GM21737 (cell line): Measurements from ENCODE around the gene ADGRL1.
"Not testable (repeated sequence)": the region's sequence is repeated elsewhere in the genome, so short reads cannot be mapped to it uniquely, and the experiment has no call there.

Experiments
- ATAC-seq: cut with Tn5 transposase; IDR thresholded peaks from one replicate; pipeline ENCODE4 v1.9.1; 2021; ENCODE audit warnings: mild to moderate bottlenecking, moderate library complexity; ENCODE audit not compliant: unreplicated experiment

Gene ADGRL1

DNA sequence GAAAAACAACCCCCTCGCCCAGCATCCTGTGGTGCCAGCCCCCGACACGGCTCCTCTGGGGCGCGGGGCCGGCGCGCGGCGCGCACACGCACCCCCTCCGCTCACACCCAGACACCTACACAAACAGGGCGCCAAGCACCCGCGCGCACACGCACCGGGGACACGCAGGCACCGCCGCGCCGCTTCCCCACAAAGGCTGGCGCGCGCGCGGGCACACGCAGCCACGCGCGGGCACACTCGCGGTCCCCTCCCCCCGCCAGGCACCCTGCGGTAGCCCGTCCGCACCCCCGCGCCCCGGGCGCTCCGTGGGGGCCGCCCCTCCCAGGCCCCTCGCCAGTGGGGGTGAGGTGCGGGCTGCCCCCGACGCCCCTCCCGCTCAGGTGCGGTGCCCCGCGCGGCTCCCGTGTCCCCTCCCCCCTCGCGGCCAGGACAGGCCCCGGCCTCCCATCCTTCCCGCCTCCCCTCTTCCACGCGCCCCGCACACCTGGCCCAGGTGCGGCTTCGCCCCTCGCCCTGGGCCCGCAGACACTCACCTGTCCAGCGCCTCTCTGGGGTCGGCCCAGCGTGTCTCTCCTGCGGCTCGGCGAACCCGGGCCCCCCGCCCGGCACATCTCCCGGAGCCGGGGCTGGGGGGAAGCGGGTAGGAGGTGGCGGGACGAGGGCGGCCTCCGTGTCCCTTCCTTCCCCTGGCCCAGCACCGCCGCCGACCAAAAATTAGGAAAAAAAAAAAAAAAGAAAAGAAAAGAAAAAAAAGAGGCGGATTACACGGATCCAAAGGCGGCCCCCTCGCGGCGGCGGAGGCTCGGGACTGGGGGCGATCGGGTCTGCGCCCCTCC is at the start of gene ADGRL1:
Gene ADGRL1, minus strand, starts transcription at position 718 of the 836 bp plus-strand sequence. CDS start 22,567 bp downstream, outside the sequence.
- ATAC-seq, result not testable (repeated sequence)

DNA sequence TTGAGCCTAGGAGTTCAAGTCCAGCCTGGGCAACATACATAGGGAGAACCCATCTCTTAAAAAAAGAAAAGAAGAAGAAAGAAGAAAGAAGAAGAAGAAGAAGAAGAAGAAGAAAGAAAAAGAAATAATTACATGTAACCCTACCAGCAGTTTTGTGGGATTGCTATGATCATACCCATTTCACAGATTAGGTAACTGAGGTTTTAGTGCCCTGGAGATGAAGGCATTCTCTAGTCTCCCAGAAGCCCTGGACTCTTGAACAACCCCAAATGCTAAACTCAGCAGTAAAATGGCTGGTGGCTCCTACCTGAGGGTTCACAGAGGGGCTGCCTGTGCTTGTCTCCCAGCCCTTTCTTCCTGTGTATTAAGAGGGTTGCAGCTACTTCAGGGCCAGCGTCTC is 49.3 kb upstream of the ADGRL1 start:
- not testable (repeated sequence) for ATAC-seq

- not testable (repeated sequence) for ATAC-seq
Observed at GRCh38 chr19:14253822-14254599, 48.0 kb upstream of the ADGRL1 start.

DNA sequence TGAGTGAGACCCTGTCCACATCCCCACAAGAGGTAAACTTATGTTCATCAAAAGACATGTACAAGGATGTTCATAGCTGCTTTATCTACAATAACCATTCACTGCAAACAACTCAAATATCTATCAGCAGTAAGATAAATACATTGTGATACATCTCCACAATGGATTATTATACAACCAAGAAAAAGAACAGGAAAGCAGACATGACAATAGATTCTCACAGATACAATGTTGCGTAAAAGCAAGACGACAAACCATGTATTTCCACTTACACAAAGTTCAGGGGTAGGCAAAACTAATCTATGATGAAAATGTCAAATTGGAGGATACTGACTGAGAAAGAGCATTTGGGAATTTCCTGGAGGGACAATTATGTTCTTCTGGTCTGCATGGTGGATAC is 46.2 kb upstream of the ADGRL1 start:
- ATAC-seq, result not testable (repeated sequence)

GRCh38 chr19:14250870-14251269 is 44.9 kb upstream of the ADGRL1 start:
- no peak for ATAC-seq

GRCh38 chr19:14250315-14250714 is 44.3 kb upstream of the ADGRL1 start:
- not testable (repeated sequence) for ATAC-seq

DNA sequence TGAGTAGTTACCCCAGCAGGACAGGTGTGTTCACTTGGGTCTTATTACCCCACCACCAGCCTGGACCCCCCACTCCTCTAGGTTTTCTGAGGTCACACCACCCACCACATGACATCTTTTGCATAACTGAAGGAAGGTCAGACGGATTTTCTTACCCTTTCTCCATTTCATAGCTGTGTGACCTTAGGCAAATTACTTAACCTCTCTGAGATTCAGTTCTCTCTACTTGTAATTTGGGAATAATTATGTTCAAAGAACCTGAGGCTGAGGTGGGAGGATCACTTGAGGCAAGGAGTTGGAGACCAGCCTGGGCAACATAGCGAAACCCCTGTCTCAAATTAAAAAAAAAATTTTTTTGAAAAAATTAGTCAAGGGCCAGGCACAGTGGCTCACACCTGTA is 43.9 kb upstream of the ADGRL1 start:
- ATAC-seq, result not testable (repeated sequence)

- not testable (repeated sequence) for ATAC-seq
Observed at GRCh38 chr19:14249012-14249754, 43.2 kb upstream of the ADGRL1 start.

DNA sequence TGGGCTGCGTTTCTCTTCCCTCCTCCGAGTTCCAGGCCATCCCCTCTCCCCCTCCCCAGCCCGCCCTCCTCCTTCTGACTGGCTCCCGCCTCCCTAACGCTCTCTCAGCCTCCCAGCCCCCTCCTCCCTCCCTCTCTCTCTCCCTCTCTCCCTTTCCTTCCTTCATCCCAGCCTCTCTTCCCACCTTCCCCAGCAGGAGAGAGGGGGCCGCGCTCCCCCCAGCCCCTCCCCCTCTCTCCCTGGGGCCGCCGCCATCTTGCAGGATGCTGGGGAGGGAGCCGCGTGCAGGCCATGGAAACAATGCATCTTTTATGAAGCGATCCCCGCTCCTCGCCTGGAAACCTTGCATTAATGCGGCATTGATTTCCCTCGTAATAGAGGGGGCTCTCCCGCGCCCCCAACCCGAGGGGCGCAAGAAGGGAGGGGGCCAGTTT is 42.6 kb upstream of the ADGRL1 start:
- no peak for ATAC-seq

- ATAC-seq, result not testable (repeated sequence)
Observed at GRCh38 chr19:14247548-14248471, 41.8 kb upstream of the ADGRL1 start.

DNA sequence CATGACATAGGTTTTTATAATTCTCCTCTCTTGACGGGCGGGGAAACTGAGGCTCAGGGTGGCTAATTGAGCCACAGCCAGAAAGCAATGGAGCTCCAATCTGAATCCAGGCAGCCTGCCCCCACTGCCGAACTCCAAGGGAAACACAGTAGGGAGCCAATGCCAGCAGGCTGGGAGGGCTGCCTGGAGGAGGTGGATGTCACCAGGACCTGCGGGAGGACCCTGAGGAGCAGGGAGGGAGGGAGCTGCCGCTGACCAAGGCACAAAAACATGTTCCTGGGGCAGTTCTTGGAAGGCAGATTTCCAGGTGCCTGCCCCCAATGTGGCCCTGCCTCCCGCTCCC is 41.2 kb upstream of the ADGRL1 start:
- not testable (repeated sequence) for ATAC-seq

DNA sequence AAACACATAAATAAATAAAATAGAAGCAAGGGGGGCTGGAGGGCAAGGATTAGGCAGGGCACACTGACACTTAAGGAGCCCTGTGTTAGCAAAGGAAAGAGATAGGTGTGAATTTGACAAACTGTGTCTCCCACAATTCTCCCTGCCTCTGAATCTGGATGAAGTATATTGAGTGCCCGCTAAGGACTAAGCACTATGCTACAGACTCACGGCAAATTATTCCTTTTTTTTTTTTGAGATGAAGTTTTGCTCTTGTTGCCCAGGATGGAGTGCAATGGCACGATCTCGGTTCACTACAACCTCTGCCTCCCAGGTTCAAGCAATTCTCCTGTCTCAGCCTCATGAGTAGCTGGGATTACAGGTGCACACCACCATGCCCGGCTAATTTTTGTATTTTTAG is 38.4 kb upstream of the ADGRL1 start:
- ATAC-seq, result not testable (repeated sequence)

DNA sequence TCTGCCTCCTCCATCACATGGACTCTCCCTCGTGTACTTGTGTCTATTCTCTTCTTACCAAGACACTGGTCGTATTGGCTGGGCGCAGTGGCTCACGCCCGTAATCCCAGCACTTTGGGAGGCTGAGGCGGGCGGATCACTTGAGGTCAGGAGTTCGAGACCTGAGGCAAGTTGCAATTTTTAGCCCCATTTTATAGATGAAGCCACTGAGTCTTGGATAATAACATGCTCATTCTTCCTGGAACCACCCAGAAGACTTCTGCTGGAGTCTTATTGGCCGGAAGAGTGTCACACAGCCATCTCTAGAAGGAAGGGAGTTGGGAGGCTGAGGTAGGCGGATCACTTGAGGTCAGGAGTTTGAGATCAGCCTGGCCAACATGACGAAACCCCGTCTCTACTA is 37.7 kb upstream of the ADGRL1 start:
- not testable (repeated sequence) for ATAC-seq

DNA sequence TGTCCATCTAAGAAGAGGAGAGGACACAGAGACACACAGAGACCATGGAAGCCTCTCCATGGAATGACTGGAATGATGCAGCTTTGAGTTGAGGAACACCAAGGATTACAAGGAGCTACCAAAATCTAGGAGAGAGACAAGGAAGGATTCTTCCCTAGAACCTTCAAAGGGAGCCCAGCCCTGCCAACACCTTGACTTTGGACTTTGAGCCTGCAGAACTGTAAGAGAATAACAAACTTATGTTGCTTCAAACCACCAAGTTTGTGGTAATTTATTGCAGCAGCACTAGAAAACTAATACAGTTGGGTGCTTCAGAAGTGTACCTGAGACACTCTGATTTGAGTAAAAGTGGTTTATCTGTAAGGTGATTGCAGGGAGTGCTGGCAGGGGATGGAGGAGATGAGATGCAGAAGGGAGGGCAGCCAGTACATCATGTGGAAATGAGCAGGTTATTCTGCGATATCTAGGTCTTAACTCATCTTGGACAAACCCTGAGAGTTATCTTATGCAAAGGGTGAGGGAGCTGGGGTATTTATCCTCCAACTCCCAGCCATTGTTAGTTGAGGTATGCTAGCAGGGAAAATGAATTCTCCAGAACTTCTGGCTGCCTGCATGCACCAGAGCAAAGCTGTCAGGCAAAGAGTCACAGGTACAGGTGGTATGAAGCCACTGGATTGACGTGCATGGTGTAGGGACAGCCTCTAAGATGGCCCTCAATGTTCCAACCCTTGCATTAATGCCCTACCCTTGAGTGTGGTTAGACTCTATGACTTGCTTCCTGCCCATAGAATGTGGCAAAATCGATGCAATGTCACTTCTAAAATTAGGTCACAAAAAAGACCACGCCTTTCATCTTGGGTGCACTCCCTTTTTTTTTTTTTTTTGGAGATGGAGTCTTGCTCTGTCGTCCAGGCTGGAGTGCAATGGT is 31.3 kb upstream of the ADGRL1 start:
- ATAC-seq, result no peak

GRCh38 chr19:14232945-14233344 is 27.0 kb upstream of the ADGRL1 start:
- ATAC-seq, result not testable (repeated sequence)

- not testable (repeated sequence) for ATAC-seq
Observed at GRCh38 chr19:14228446-14229071, 22.6 kb upstream of the ADGRL1 start.

- ATAC-seq, result not testable (repeated sequence)
Observed at GRCh38 chr19:14226498-14226897, 20.5 kb upstream of the ADGRL1 start.

- ATAC-seq, result no peak
Observed at GRCh38 chr19:14222886-14223285, 16.9 kb upstream of the ADGRL1 start.

DNA sequence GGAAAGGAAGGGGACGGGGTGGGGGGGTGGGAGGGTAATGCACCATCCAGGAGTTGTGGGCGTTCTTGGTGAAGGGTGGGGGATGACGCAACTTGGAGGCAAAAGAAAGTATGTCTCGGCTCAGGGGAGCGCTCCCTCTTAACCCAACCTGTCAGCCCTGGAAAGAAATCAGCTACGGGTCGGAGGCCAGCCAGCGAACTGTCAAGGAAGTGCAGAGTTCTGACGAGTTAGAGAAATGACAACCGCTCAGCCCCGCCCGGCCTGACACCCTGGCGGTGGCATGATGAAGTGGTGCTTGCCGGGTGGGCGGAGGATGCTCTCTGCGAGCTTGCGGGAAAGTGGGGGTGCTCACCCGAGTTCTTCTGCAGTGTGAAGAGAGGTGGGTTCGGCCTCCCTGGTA is 15.4 kb upstream of the ADGRL1 start:
- not testable (repeated sequence) for ATAC-seq
